Mesendoderm (in vitro differentiated cells): Measurements from ENCODE around the gene GNAI2.

Experiments
- DNase-seq: peaks from one replicate; pipeline ENCODE4 v3.0.0; 2013
- H2AK5ac ChIP-seq: 2 replicates; pipeline ENCODE4 v1.6.1; 2013; ENCODE audit warnings: low read length, inconsistent platforms
- H2BK120ac ChIP-seq: 2 replicates; pipeline ENCODE4 v1.6.1; 2013; ENCODE audit warnings: low read depth, mild to moderate bottlenecking, low read length, moderate library complexity, mixed read lengths
- H2BK15ac ChIP-seq: replicated peaks from 2 replicates; pipeline ENCODE4 v1.6.1; 2013; ENCODE audit warnings: low read depth, mild to moderate bottlenecking, moderate library complexity
- H2BK5ac ChIP-seq: 2 replicates; pipeline ENCODE4 v1.6.1; 2013; ENCODE audit warnings: low read length, inconsistent platforms
- H3K18ac ChIP-seq: 2 replicates; pipeline ENCODE4 v1.6.1; 2013; ENCODE audit warnings: mild to moderate bottlenecking, low read length, mixed read lengths
- H3K23ac ChIP-seq: one replicate; pipeline ENCODE4 v1.6.1; 2013; ENCODE audit warnings: low read length
- H3K27ac ChIP-seq: 2 replicates; pipeline ENCODE4 v1.5.1; 2013; ENCODE audit warnings: low read depth, mild to moderate bottlenecking, inconsistent platforms, low read length, moderate library complexity
- H3K27me3 ChIP-seq: 2 replicates; pipeline ENCODE4 v1.6.1; 2013; ENCODE audit warnings: low read length, control low read depth, mild to moderate bottlenecking, inconsistent platforms; ENCODE audit not compliant: insufficient read depth, poor library complexity
- H3K36me3 ChIP-seq: 2 replicates; pipeline ENCODE4 v1.6.1; 2013; ENCODE audit warnings: low read length, inconsistent platforms; ENCODE audit not compliant: control insufficient read depth, insufficient read depth
- H3K4ac ChIP-seq: one replicate; pipeline ENCODE4 v1.6.1; 2013; ENCODE audit warnings: low read depth, mild to moderate bottlenecking, low read length, moderate library complexity
- H3K4me1 ChIP-seq: 2 replicates; pipeline ENCODE4 v1.6.1; 2013; ENCODE audit warnings: low read depth, low read length, inconsistent platforms; ENCODE audit not compliant: control insufficient read depth
- H3K4me2 ChIP-seq: 2 replicates; pipeline ENCODE4 v1.6.1; 2013; ENCODE audit warnings: low read length
- H3K4me3 ChIP-seq: 2 replicates; pipeline ENCODE4 v1.5.1; 2013; ENCODE audit warnings: mild to moderate bottlenecking, low read length
- H3K56ac ChIP-seq: one replicate; pipeline ENCODE4 v1.6.1; 2013; ENCODE audit warnings: low read length
- H3K79me1 ChIP-seq: 2 replicates; pipeline ENCODE4 v1.6.1; 2013; ENCODE audit warnings: low read length, inconsistent platforms
- H3K79me2 ChIP-seq: 2 replicates; pipeline ENCODE4 v1.6.1; 2013; ENCODE audit warnings: mild to moderate bottlenecking, low read length; ENCODE audit not compliant: control insufficient read depth, insufficient read depth
- H3K9ac ChIP-seq: 2 replicates; pipeline ENCODE4 v1.6.1; 2013; ENCODE audit warnings: low read length, inconsistent platforms
- H4K5ac ChIP-seq: one replicate; pipeline ENCODE4 v1.6.1; 2013; ENCODE audit warnings: low read length
- H4K8ac ChIP-seq: one replicate; pipeline ENCODE4 v1.6.1; 2013; ENCODE audit warnings: low read depth, mild to moderate bottlenecking, control low read depth, low read length, moderate library complexity
- WGBS: extraction: QIAGEN DNeasy Blood & Tissue Kit; methylation state at CpG from one replicate; pipeline ENCODE4 v1.1.7; 2013; ENCODE audit warnings: low lambda C conversion rate, missing lambda C conversion rate; ENCODE audit not compliant: insufficient coverage; ENCODE audit errors: extremely low coverage; 5-methylcytosine and 5-hydroxymethylcytosine counted together

Gene GNAI2

DNA sequence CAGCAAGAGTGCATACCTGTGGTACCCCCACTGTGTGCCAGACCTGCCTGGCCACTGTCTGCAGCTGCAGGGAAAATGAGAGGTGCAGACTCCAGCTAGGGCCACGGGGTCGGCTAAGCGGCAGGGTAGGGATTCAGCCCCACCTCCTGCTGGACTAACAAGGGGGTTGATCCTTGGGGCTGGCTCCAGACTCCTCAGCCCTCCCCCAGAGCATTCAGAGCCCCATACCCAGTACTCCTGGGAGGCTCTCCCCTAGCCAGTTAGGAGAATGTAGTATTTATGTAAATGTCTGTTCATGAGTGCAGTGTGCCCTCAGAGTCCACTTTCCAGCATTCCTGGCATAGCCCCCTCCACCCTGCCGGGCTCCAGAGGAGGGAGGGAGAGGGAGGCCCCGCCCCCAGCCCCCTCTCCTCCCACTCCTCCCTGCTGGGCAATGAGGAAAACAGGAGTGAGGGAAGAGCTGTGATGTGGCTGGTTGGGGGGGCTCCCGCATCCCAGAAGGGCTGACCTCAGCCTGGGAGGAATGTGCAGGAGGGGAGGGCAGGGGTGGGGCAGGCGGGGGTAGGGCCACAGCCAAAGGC, 28.5 kb downstream of the GNAI2 start:
- Histone ChIP-seq H4K5ac (no peak overlapping the region), H3K36me3 (no peaks in the 10 kb centered on the region), H3K23ac (no peak overlapping the region), H2BK5ac (peak overlapping the region; percentile 80), H2BK120ac (no peak overlapping the region), H3K27ac (peak overlapping the region; percentile 77), H3K9ac (peak overlapping the region; percentile 58), H2BK15ac (no peak overlapping the region), H3K4ac (peak overlapping the region; percentile 63), H3K18ac (peak overlapping the region; percentile 11), H3K4me3 (no peak overlapping the region), H2AK5ac (peak overlapping the region; percentile 22), H3K79me1 (no peaks in the 10 kb centered on the region), H3K4me2 (no peak overlapping the region), H3K79me2 (no peaks in the 10 kb centered on the region), H3K27me3 (no peaks in the 10 kb centered on the region), H3K56ac (peak overlapping the region; percentile 91), H3K4me1 (peaks cover 14% of the 10 kb centered on the region), H4K8ac (no peak overlapping the region)
- no CpG with 5 or more reads among the region's 7 CpGs for WGBS
- peak; percentile 99 for DNase-seq

- Histone ChIP-seq H3K79me2 (no peaks in the 10 kb centered on the region), H3K4me2 (no peak overlapping the region), H3K36me3 (no peaks in the 10 kb centered on the region), H3K23ac (no peak overlapping the region), H3K9ac (peak overlapping the region; percentile 38), H3K4me3 (no peak overlapping the region), H3K27ac (peak overlapping the region; percentile 78), H4K5ac (no peak overlapping the region), H3K4me1 (peaks cover 14% of the 10 kb centered on the region), H3K27me3 (no peaks in the 10 kb centered on the region), H3K18ac (peak overlapping the region; percentile 11), H3K79me1 (no peaks in the 10 kb centered on the region), H4K8ac (no peak overlapping the region), H3K4ac (peak overlapping the region; percentile 4), H3K56ac (peak overlapping the region; percentile 82), H2BK5ac (peak overlapping the region; percentile 3), H2BK120ac (no peak overlapping the region), H2AK5ac (peak overlapping the region; percentile 22), H2BK15ac (no peak overlapping the region)
- DNase-seq = no peak
- WGBS = no CpG with 5 or more reads among the region's 7 CpGs
Measured at GRCh38 chr3:50264964-50265485, 29.0 kb downstream of the GNAI2 start.

DNA sequence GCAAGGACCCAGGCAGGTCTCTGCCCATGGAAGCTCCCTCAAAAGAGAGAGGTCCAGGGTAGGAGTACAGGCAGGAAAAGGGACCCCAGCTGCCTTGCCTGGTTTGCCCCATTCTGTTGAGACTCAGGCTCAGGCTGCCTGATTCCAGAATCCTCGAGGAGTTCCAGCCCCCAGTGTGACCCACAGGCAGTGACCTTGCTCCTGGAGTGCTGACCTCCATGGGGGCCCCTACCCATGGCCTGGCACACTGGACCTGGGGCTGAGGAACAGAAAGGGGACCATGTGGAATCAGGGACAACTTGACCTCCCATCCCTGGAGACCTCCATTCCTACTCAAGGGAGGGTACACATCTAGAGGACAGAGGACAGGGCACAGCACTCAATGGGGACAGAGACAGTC, 29.6 kb downstream of the GNAI2 start:
- no peak overlapping the region for H4K5ac ChIP-seq
- no peaks in the 10 kb centered on the region for H3K27me3 ChIP-seq
- H3K56ac ChIP-seq = peak overlapping the region; percentile 82
- H3K4me1 ChIP-seq = peaks cover 14% of the 10 kb centered on the region
- H2BK120ac ChIP-seq = peak overlapping the region; percentile 2
- H2BK5ac ChIP-seq = peak overlapping the region; percentile 3
- no peak overlapping the region for H3K23ac ChIP-seq
- H3K79me1 ChIP-seq = no peaks in the 10 kb centered on the region
- H3K36me3 ChIP-seq = no peaks in the 10 kb centered on the region
- H3K18ac ChIP-seq = peak overlapping the region; percentile 11
- peak overlapping the region; percentile 22 for H2AK5ac ChIP-seq
- peak overlapping the region; percentile 4 for H3K4ac ChIP-seq
- no peaks in the 10 kb centered on the region for H3K79me2 ChIP-seq
- H3K4me3 ChIP-seq = no peak overlapping the region
- H3K27ac ChIP-seq = peak overlapping the region; percentile 78
- H3K9ac ChIP-seq = no peak overlapping the region
- DNase-seq = no peak
- no CpG with 5 or more reads among the region's 1 CpG for WGBS
- H3K4me2 ChIP-seq = no peak overlapping the region
- H2BK15ac ChIP-seq = no peak overlapping the region
- no peak overlapping the region for H4K8ac ChIP-seq

DNA sequence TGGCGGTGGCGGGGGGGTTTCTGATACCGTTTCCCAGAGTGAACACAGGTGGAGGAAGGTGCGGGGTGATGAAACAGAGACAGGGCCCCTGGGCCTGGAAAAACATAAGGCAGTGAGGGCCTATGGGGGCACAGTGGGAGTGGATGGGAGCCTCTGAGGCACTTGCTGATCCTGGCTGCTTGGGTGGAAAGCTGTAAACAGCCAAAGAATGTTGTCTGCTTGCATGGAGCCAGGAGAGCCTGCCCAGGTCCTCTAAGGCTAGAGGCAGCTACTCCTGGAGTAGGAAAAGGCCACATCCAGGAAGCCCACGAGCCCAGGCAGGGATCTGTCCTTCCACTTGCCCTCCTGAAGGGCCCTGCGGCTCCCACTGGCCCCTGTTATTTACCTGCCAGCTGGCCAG, 30.0 kb downstream of the GNAI2 start:
- H2BK120ac ChIP-seq = no peak overlapping the region
- peak overlapping the region; percentile 42 for H3K4ac ChIP-seq
- H3K4me3 ChIP-seq = no peak overlapping the region
- H3K36me3 ChIP-seq = no peaks in the 10 kb centered on the region
- no peak overlapping the region for H3K23ac ChIP-seq
- peaks cover 14% of the 10 kb centered on the region for H3K4me1 ChIP-seq
- H3K4me2 ChIP-seq = no peak overlapping the region
- no CpG with 5 or more reads among the region's 6 CpGs for WGBS
- H2AK5ac ChIP-seq = no peak overlapping the region
- peak overlapping the region; percentile 44 for H3K56ac ChIP-seq
- no peaks in the 10 kb centered on the region for H3K79me2 ChIP-seq
- H3K18ac ChIP-seq = peak overlapping the region; percentile 7
- no peak overlapping the region for H3K9ac ChIP-seq
- no peaks in the 10 kb centered on the region for H3K79me1 ChIP-seq
- no peak overlapping the region for H2BK15ac ChIP-seq
- H4K8ac ChIP-seq = no peak overlapping the region
- no peak overlapping the region for H4K5ac ChIP-seq
- DNase-seq = no peak
- no peak overlapping the region for H2BK5ac ChIP-seq
- H3K27me3 ChIP-seq = no peaks in the 10 kb centered on the region
- no peak overlapping the region for H3K27ac ChIP-seq

GRCh38 chr3:50266836-50267235, 30.8 kb downstream of the GNAI2 start:
- peaks cover 17% of the 10 kb centered on the region for H3K4me1 ChIP-seq

More at GRCh38 chr3:50266836-50267235, 30.8 kb downstream of the GNAI2 start:
- no peak overlapping the region for H2BK15ac ChIP-seq
- no peak overlapping the region for H2BK5ac ChIP-seq
- no CpG with 5 or more reads among the region's 7 CpGs for WGBS
- no peak overlapping the region for H3K27ac ChIP-seq
- peak overlapping the region; percentile 61 for H2AK5ac ChIP-seq
- H3K56ac ChIP-seq = peak overlapping the region; percentile 78
- H4K8ac ChIP-seq = no peak overlapping the region
- no peaks in the 10 kb centered on the region for H3K79me2 ChIP-seq
- no peak overlapping the region for H3K4ac ChIP-seq
- H4K5ac ChIP-seq = no peak overlapping the region
- no peaks in the 10 kb centered on the region for H3K79me1 ChIP-seq
- no peak overlapping the region for H3K4me3 ChIP-seq
- H2BK120ac ChIP-seq = no peak overlapping the region
- no peaks in the 10 kb centered on the region for H3K27me3 ChIP-seq
- no peak overlapping the region for H3K4me2 ChIP-seq
- DNase-seq = no peak
- H3K23ac ChIP-seq = no peak overlapping the region
- peak overlapping the region; percentile 39 for H3K9ac ChIP-seq
- no peaks in the 10 kb centered on the region for H3K36me3 ChIP-seq
- H3K18ac ChIP-seq = peak overlapping the region; percentile 24
